IPS DF 6.9 (cell line): ENCODE measurements around the gene KCNQ4.

Experiments
- DNase-seq: peaks from one replicate; pipeline ENCODE4 v3.0.0-alpha.2; 2013; ENCODE audit warnings: low read depth, low spot score
- H3K27ac ChIP-seq: one replicate; pipeline ENCODE4 v1.5.1; 2013; ENCODE audit warnings: low read length, control low read depth
- H3K27me3 ChIP-seq: 2 replicates; pipeline ENCODE4 v1.6.1; 2013; ENCODE audit warnings: mild to moderate bottlenecking, low read length; ENCODE audit not compliant: control insufficient read depth, insufficient read depth
- H3K36me3 ChIP-seq: 2 replicates; pipeline ENCODE4 v1.6.1; 2013; ENCODE audit warnings: low read length; ENCODE audit not compliant: control insufficient read depth, insufficient read depth
- H3K4me1 ChIP-seq: 2 replicates; pipeline ENCODE4 v1.6.1; 2013; ENCODE audit warnings: low read length; ENCODE audit not compliant: control insufficient read depth, insufficient read depth
- H3K4me3 ChIP-seq: 2 replicates; pipeline ENCODE4 v1.5.1; 2013; ENCODE audit warnings: mild to moderate bottlenecking, low read length
- H3K9me3 ChIP-seq: 2 replicates; pipeline ENCODE4 v1.6.1; 2013; ENCODE audit warnings: low read length, inconsistent platforms; ENCODE audit not compliant: control insufficient read depth, insufficient read depth
- WGBS: extraction: QIAGEN DNeasy Blood & Tissue Kit; methylation state at CpG from one replicate; pipeline ENCODE4 v1.1.7; 2013; ENCODE audit warnings: mixed read lengths, missing lambda C conversion rate; ENCODE audit not compliant: insufficient read length, insufficient coverage; 5-methylcytosine and 5-hydroxymethylcytosine counted together

KCNQ4 gene

DNA sequence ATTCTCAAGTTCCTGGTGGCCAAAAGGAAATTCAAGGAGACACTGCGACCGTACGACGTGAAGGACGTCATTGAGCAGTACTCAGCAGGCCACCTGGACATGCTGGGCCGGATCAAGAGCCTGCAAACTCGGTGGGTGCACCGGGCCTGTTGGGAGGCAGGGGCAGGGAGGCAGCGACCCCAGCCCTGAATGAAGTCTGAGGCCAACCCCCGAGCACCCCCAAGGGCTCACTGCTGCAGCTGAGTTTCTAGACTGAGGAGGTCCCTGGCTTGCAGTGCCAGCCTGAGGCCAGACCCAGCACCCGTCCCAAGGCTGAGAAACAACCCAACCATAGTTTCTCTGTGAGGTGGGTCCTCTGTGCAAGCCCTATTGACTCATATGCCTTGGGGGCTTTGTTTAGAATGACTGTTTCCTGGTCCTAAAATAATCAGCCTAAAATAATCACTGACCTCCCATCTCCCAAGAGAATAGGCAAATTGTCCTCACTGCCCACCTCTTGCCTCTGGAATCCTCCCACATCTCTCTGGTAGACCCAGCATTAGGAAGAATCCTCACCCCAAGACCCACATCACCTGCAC, 51.5 kb downstream of the KCNQ4 start:
- WGBS = no CpG with 5 or more reads among the region's 11 CpGs

DNA sequence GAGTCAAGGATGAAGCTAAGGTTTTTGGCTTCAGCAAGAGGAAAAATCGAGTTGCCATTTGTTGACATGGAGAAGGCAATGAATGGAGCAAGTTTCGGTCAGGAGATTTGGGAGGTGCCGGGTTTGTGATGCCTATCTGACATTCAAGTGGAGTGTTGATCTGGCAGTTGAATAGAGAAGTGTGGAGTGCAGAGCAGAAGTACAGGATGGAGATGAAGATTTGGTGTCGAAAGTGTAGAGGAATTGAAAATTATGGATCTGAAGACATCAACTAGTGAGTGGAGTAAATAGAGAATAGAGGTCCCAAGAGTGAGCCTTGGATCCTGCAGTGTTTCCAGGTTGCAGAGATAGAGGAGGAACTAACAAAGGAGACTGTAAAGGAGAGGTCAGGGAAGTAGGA, 52.7 kb downstream of the KCNQ4 start:
- H3K27ac ChIP-seq = no peak overlapping the region
- WGBS = 100% methylated on average over 1 of the region's 4 CpGs
- no peaks in the 10 kb centered on the region for H3K4me1 ChIP-seq
- no peaks in the 10 kb centered on the region for H3K27me3 ChIP-seq
- H3K36me3 ChIP-seq = no peaks in the 10 kb centered on the region
- no peaks in the 10 kb centered on the region for H3K9me3 ChIP-seq
- H3K4me3 ChIP-seq = no peak overlapping the region
- no peak for DNase-seq

More for the DNA sequence above, 51.5 kb downstream of the KCNQ4 start:
- H3K4me3 ChIP-seq = no peak overlapping the region
- H3K27ac ChIP-seq = no peak overlapping the region
- no peaks in the 10 kb centered on the region for H3K4me1 ChIP-seq
- DNase-seq = no peak
- no peaks in the 10 kb centered on the region for H3K9me3 ChIP-seq
- no peaks in the 10 kb centered on the region for H3K27me3 ChIP-seq
- H3K36me3 ChIP-seq = no peaks in the 10 kb centered on the region

DNA sequence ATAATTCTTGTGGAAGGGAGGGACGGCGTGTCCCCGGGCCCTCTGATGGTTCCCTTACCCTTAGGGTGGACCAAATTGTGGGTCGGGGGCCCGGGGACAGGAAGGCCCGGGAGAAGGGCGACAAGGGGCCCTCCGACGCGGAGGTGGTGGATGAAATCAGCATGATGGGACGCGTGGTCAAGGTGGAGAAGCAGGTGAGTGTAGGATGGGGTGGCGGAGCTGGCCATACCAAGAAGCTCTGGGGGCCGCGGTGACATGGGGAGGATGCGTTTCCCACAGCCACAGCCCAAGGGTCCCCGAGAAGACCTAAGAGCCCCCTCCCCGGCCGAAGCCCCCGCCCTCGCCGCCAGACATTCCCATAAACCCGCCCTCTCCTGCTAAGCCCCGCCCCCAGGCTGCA, 54.0 kb downstream of the KCNQ4 start:
- Histone ChIP-seq H3K4me1 (no peaks in the 10 kb centered on the region), H3K9me3 (no peaks in the 10 kb centered on the region), H3K4me3 (no peak overlapping the region), H3K27ac (no peak overlapping the region), H3K36me3 (no peaks in the 10 kb centered on the region), H3K27me3 (no peaks in the 10 kb centered on the region)
- DNase-seq = no peak
- no CpG with 5 or more reads among the region's 24 CpGs for WGBS

DNA sequence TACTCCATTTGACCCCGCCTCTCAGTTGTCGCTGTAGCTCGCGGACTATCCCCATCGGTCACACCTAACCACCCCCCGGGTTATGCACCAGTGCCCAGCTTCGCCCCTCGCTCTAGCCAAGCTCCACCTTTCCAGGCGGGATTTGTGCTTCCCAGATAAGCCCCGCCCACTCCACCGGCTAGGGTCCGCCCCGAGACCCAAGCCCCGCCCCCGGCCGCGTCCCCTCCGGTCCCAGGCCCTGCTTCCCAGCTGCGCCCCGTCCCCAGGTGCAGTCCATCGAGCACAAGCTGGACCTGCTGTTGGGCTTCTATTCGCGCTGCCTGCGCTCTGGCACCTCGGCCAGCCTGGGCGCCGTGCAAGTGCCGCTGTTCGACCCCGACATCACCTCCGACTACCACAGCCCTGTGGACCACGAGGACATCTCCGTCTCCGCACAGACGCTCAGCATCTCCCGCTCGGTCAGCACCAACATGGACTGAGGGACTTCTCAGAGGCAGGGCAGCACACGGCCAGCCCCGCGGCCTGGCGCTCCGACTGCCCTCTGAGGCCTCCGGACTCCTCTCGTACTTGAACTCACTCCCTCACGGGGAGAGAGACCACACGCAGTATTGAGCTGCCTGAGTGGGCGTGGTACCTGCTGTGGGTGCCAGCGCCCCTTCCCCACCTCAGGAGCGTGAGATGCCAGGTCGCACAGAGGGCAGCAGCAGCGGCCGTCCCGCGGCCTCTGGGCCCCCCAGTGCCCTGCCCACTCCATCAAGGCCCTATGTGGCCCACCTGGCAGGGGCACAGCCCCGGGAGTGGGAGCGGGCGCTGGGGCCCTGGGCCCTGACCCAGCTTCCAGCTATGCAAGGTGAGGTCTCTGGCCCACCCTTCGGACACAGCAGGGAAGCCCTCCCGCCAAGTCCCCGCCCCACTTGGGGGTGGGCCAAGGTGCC, 54.7 kb downstream of the KCNQ4 start:
- WGBS = no CpG with 5 or more reads among the region's 60 CpGs
- Histone ChIP-seq H3K27me3 (no peaks in the 10 kb centered on the region), H3K27ac (no peak overlapping the region), H3K4me1 (no peaks in the 10 kb centered on the region), H3K36me3 (no peaks in the 10 kb centered on the region), H3K9me3 (no peaks in the 10 kb centered on the region), H3K4me3 (no peak overlapping the region)
- no peak for DNase-seq

DNA sequence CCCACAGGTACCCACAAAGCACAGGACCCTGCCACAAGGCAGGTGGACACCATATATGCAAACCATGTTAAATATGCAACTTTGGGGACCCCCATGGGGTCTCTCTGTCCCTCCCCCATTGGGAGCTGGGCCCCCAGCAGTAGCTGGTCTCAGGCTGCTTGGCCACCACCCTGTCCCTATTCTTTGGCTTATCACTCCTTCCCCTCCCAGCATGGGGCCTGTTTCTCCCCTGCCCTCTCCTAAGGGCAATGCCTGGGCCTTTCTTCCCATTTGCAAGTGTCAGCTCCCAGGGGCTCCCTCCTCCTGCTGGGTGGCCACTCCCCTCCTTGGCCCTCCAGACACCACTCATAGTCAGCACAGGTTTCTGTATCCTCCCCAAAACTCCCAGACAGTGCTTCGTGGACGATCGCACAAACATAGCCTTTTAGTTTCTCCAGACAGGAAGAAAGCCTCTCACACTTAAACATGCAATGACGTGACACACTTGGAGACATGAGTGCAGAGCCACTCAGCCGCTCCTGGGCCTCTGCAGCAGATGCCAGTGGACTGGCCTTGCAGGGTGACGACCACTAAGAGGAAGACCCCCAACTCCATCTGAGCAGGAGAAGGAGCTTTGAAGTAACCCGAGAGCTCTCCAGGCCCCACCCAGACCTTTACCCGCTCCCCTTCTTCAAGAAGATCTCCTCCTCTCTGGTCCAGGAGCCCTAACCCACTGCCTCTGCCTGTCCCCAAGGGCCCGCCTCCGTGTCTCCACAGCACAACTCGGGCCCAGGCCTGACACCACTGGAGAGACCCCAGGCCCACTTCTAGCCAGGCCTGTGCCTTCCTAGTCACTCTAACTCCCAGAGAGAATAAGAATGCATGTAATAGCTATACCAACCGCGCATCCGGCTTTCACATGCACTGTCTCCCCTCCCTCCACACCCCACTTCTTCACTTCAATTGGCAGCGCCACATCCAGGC, 55.7 kb downstream of the KCNQ4 start:
- DNase-seq = no peak
- H3K9me3 ChIP-seq = no peaks in the 10 kb centered on the region
- no peaks in the 10 kb centered on the region for H3K27me3 ChIP-seq
- H3K4me3 ChIP-seq = no peak overlapping the region
- no CpG with 5 or more reads among the region's 15 CpGs for WGBS
- H3K27ac ChIP-seq = no peak overlapping the region
- H3K4me1 ChIP-seq = no peaks in the 10 kb centered on the region
- H3K36me3 ChIP-seq = no peaks in the 10 kb centered on the region

DNA sequence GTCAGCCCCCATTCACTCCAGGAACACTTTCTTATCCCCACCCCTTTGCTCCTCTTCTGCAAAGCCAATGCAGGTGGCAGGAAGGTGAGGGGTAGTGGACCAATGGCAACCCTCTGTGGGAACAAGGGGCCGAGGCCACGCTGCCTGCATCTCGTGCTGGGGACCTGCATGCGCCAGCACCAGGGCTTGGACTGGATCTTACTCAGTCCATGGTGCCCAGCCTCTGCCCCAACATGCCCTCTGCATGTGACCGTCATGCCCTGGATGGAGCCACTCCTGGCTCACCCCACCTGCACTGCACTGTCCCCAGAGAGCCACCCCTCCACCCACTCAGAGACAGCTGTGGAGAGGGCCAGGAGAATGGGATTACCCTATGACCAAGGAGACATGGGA, 56.4 kb downstream of the KCNQ4 start:
- no peaks in the 10 kb centered on the region for H3K9me3 ChIP-seq
- no peak for DNase-seq
- H3K4me1 ChIP-seq = no peaks in the 10 kb centered on the region
- H3K4me3 ChIP-seq = no peak overlapping the region
- no CpG with 5 or more reads among the region's 5 CpGs for WGBS
- H3K27ac ChIP-seq = no peak overlapping the region
- H3K36me3 ChIP-seq = no peaks in the 10 kb centered on the region
- no peaks in the 10 kb centered on the region for H3K27me3 ChIP-seq

DNA sequence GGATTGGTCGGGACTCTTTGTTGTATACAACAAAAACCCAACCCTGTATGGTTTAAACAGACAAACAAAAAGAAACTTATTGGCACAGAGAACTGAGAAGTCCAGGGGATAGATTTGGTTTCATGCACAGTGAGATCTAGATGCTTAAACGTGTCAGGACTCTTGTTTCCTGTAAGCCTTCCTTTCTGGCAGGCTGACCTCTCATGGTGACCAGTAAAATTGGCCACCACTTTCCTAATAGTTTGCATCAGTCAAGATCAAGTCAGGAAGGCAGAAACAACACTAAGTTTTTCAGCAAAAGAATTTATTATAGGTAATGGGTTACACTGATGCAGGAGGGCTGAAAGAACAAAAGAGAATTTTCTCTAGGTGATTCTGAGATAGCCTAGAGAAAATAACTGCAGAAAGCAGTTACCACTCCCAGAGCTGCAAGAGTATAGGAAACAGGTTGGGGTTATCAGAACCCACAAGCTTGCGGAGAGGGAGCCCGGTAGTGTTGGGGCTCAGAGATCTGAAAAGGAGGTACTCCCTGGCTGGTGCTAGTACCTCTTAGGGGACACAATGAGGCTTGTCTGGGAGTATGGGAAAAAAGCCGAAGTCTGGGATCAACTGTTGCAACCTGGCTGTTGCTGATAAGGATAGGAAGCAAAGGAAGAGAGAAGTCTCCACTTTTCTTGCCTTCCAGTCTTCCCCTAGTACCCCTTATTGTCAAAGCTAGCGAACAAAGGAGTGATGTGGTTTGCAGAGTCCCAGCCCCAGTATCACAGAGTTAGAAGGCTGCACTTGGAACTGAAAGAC, 57.1 kb downstream of the KCNQ4 start:
- no peak for DNase-seq
- Histone ChIP-seq H3K27me3 (no peaks in the 10 kb centered on the region), H3K4me3 (no peak overlapping the region), H3K4me1 (no peaks in the 10 kb centered on the region), H3K27ac (no peak overlapping the region), H3K36me3 (no peaks in the 10 kb centered on the region), H3K9me3 (no peaks in the 10 kb centered on the region)
- WGBS = no CpG with 5 or more reads among the region's 6 CpGs

DNA sequence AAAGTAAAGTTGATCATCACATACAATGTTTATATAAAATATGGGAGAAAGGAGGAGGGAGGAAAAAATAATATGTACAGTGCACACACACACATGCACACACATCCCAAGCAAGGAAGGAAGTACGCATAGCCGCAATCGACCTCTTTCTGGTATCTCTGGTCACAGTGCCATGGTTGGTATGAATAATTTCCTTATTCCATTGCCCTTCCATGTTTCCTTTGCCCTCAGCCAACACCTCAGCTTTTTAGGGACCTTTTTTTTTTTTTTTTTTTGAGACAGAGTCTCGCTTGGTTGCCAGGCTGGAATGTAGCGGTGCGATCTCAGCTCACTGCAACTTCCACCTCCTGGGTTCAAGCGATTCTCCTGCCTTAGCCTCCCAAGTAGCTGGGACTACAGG, 58.0 kb downstream of the KCNQ4 start:
- H3K27me3 ChIP-seq = no peaks in the 10 kb centered on the region
- H3K4me1 ChIP-seq = no peaks in the 10 kb centered on the region
- H3K27ac ChIP-seq = no peak overlapping the region
- no peak for DNase-seq
- no peaks in the 10 kb centered on the region for H3K9me3 ChIP-seq
- H3K36me3 ChIP-seq = no peaks in the 10 kb centered on the region
- no CpG with 5 or more reads among the region's 7 CpGs for WGBS
- no peak overlapping the region for H3K4me3 ChIP-seq

DNA sequence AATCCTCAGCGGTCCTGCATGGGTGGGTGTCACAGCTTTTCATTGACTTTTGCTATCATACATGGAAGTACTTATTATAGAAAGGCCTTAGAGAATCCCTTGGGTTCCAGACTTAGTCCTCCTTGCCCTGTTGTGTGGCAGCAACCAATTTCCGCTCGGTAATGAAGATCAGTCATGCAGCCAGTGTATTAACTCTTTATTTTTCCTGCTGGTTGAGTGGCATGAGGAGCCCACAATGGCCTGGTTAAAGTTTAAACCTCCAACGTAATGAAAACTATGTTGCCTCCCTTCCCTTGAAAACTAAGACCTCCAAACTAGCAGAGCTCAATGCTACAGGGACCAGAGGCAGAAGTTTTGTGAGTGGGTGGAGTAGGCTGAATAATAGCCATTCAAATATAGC, 58.6 kb downstream of the KCNQ4 start:
- no peak for DNase-seq
- no peaks in the 10 kb centered on the region for H3K4me1 ChIP-seq
- no CpG with 5 or more reads among the region's 4 CpGs for WGBS

DNA sequence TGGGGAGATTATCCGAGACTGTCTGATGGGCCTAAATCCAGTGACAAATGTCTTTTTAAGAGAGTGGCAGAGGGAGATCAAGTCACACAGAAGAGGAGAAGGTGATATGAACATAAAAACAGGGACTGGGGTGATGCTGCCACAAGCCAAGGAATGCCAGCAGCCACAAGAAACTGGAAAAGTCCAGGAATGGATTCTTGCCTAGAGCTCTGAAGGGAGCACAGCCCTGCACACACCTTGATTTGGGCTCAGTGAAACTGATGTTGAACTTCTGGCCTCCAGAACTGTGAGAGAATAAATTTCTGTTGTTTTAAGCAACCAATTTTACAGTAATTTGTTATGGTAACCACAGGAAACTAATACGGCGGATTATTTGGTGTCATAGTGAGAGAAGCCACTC, 59.1 kb downstream of the KCNQ4 start:
- Histone ChIP-seq H3K27ac (no peak overlapping the region), H3K27me3 (no peaks in the 10 kb centered on the region), H3K9me3 (no peaks in the 10 kb centered on the region), H3K4me3 (no peak overlapping the region), H3K4me1 (no peaks in the 10 kb centered on the region), H3K36me3 (no peaks in the 10 kb centered on the region)
- no CpG with 5 or more reads among the region's 3 CpGs for WGBS
- no peak for DNase-seq

More for the DNA sequence above, 58.6 kb downstream of the KCNQ4 start:
- Histone ChIP-seq H3K27me3 (no peaks in the 10 kb centered on the region), H3K36me3 (no peaks in the 10 kb centered on the region), H3K27ac (no peak overlapping the region), H3K9me3 (no peaks in the 10 kb centered on the region), H3K4me3 (no peak overlapping the region)
